HFF-Myc (cell line): ENCODE measurements around the gene CEACAM19.

Experiments used
- DNase-seq: peaks from one replicate; pipeline ENCODE4 v3.0.0-alpha.2; 2011; ENCODE audit warnings: low read depth; ENCODE audit errors: extremely low read depth
- H3K4me3 ChIP-seq: replicated peaks from 2 replicates; pipeline ENCODE4 v1.5.1; 2011; ENCODE audit warnings: low read depth, mild to moderate bottlenecking, control low read depth, low read length
- CTCF ChIP-seq: IDR thresholded peaks from 2 replicates; pipeline ENCODE4 v1.5.1; 2012; ENCODE audit warnings: mild to moderate bottlenecking, low read depth, low read length, control low read depth; ENCODE audit errors: missing control alignments

CEACAM19 gene

GRCh38 chr19:44692379-44692721, 21.1 kb downstream of the CEACAM19 start:
- DNase-seq, result no peak
- H3K4me3 ChIP-seq, result no peak overlapping the region
- TF ChIP-seq CTCF, result no peak

- no peak overlapping the region for H3K4me3 ChIP-seq
- DNase-seq, result no peak
- TF ChIP-seq CTCF, result peak; percentile 49
Measured at GRCh38 chr19:44694184-44694579, 22.9 kb downstream of the CEACAM19 start.

GRCh38 chr19:44696939-44697669, 25.8 kb downstream of the CEACAM19 start:
- no peak for DNase-seq
- TF ChIP-seq CTCF, result no peak

GRCh38 chr19:44697670-44698034, 26.4 kb downstream of the CEACAM19 start:
- DNase-seq, result no peak
- no peak for TF ChIP-seq CTCF
- no peak overlapping the region for H3K4me3 ChIP-seq

More at GRCh38 chr19:44696939-44697669, 25.8 kb downstream of the CEACAM19 start:
- H3K4me3 ChIP-seq, result no peak overlapping the region

- no peak for TF ChIP-seq CTCF
- no peak within 1 kb of the TSS for H3K4me3 ChIP-seq
- DNase-seq, result no peak
Measured at GRCh38 chr19:44698492-44699201, 27.4 kb downstream of the CEACAM19 start, which contains the start of gene CEACAM16. Gene CEACAM16 (plus strand): TSS chr19:44699151. CDS start chr19:44701457, 2,306 bp downstream.

- no peak for DNase-seq
- TF ChIP-seq CTCF, result no peak
- no peak overlapping the region for H3K4me3 ChIP-seq
Measured at GRCh38 chr19:44700547-44700946, 29.3 kb downstream of the CEACAM19 start.
